EH (cell line): ENCODE measurements around the gene CSNK1E.

Experiments used
- DNase-seq: peaks from one replicate; pipeline ENCODE4 v3.0.0-alpha.2; 2015; ENCODE audit warnings: low read depth

Gene CSNK1E

GRCh38 chr22:38327805-38328204 lies 10.6 kb upstream of the CSNK1E start:
- peak; percentile 89 for DNase-seq

DNA sequence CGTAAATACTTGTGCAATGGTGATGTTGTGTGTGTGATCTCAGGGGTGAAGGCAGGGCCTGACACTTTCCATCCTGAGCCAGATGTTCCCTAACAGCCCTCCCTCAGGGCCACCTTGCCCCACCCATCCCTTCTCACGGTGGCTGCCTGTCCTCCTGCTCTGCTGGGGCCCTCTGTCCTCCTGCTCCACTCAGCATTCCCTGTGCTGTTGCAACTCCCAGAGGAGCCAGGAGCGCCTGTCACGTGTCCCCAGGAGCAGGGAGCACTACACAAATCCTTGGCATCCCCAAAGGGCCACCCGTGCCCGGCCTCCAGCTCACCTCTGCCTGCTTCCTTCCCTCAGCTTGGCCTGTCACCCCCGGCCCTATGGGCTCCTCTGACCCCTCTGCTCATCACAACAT lies 10.2 kb upstream of the CSNK1E start:
- DNase-seq, result no peak

GRCh38 chr22:38325587-38325986 lies 8.4 kb upstream of the CSNK1E start:
- DNase-seq, result no peak

DNA sequence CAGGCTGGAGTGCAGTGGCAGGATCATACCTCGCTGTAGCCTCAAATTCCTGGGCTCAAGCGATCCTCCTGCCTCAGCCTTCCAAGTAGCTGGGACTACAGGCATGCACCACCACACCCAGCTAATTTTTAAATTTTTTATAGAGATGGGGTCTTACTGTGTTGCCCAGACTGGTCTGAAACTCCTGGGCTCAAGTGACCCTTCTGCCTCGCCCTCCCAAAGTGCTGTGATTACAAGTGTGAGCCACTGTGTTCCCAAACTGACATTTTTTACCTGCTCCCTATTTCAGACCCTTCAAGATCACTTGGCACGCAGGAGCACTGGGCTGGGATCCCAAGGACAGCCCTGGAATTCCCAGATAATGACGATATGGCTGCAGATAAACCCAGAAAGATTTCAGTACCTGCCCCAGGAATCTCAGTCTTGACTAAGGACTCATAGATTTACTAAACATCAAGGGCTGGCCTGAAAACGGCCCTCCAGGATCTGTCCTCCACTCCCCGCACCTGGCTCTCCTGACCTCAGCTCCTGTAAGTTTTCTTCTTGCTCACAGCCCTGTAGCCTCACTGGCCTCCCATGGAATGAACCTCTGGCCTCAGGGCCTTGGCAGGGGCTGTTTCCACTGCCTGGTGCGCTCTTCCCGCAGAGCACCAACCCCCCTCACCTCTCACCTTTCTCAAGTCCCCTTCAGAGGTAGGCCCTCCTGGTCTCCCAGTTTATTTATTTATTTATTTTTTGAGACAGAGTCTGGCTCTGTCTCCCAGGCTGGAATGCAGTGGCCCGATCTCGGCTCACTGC lies 3.6 kb upstream of the CSNK1E start:
- DNase-seq, result no peak

DNA sequence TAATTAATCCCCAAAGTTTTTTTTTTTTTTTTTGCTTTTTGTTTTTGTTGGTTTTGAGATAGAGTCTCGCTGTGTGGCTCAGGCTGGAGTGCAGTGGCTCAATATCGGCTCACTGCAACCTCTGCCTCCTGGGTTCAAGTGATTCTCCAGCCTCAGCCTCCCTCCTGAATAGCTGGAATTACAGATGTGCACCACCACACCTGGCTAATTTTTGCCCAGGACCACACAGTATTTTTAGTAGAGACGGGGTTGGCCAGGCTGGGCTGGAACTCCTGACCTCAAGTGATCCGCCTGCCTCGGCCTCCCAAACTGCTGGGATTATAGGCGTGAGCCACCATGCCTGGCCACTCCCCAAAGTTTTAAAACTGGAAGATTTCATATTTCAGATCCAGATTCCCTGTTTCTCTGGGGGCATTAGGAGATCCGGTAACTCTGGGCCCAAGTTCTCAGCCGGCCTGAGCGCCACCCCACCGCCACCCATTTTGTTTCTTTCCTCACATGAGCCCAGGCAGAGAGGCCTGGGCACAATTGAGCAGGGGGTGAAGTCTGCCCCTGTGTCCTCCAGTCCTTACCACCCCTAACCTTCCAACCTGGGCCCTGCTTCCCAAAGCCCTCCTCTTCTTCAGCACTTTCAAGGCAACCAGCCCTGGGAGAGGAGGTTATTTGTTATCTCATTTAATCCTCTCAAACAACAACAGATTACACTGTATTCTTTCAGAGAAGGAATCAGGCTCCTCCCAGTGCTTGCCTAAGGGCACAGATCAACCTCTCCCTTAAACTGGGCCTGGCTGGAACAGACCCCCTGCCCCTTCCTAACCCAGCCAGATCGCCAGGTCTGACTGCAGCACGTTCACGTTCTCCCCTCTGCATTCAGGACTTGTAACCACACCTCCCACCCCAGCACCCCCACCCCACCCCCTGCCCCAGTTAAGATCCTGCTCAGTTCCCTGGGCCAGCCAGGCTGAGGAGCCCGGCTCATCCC lies 1.9 kb upstream of the CSNK1E start:
- DNase-seq, result no peak

DNA sequence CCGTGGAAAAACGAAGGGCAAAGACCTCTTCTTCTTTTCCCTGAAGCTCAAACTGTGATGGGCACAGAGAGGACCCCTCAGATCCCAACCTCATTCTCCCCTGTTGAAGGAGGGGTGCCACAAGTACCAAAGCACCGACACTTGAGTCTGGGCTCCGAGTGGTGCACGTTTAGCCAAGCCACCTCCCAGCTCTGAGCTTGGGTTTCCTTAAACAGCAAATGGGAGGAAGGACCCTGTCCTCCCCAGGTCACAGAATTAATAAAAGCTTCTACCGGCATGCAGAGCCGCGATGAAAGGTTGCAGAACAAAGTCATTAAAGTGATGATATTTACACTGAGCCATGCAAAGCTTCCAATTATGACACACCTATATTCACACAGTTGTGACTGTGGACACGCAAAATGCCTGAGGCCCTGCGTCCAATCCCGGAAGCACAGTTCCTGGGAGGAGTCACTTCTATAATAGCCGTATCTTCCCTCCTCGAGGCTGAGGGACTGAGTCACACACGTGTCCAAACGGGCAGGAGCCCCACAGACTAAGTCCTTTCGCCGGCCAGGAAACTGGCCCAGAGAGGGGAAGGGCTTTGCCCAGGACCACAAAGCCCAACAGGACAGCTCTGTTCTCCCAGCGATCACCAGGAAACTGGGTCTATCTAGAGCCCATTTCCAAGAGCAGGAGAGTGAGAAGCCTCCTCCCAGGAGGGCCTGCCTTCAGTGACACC lies 922 bp upstream of the CSNK1E start:
- DNase-seq, result peak; percentile 97

GRCh38 chr22:38316364-38317121 lies 690 bp downstream of the CSNK1E start:
- peak; percentile 68 for DNase-seq

DNA sequence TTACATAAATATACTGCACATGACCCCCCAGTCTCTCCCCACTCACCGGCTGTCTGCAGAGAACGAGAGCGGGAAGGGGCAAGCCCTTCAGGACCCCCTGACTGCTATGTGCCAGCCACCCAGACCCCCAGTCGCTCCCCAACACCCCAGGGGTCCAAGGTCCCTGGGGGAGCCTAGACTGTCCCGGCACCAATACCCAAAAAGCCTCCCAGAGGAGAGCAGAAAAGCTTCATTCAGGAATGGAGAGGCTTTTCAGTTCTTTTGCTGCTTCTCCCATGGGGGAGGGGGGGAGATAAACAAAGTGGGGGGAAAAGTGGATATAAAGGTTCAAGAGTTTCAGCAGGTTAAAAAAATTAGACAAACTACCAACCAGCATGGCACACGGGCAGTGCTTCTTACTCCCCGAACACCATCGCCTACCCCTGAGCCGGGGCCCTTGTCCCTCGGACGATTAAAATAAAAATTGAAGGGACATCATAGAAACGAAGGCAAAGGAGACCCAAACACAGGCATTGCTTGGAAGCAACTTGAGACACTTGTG lies 1.3 kb downstream of the CSNK1E start:
- no peak for DNase-seq

- peak; percentile 45 for DNase-seq
Measured at GRCh38 chr22:38314933-38315822, 2.1 kb downstream of the CSNK1E start.

DNA sequence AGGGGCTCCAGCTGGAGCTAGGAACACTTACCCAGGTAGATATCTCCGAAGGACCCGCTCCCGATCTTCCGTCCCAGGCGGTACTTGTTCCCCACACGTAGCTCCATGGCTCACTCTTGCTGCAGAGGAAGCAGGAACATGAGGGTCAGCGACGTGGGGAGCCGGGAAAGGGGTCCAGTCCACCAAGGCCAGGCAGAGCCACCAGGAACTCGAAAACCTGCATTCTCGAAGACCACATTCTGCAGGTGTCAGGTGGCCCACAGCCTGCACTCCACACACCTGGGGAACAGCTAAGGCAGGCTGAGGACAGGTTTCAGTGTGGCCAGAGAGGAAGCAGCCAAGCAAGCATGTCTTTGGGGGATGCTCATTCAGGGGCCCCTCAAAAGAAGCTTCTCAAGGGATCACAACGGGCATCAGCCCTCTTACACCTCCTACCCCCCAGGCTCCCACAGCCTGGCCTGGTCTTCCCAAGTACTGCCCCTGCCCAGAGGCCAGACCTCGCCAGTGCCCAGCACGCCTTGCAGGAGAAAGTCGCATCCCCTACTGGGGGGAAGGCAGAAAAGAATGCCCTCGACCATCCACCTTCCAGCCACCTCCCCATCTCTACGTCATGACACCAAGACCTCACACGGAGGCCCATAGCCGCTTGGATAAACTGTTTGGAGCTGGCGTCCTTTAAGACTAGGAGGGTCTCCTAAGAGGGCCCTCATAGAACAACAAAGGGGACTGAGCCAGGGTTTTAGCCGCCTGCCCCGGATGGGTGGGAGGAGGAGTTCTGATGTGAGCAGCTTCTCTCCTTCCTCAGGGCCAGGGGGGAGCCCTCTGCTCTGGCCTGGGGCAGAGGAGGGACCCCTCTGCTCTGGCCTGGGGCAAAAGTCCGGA lies 2.9 kb downstream of the CSNK1E start:
- DNase-seq, result peak; percentile 60

DNA sequence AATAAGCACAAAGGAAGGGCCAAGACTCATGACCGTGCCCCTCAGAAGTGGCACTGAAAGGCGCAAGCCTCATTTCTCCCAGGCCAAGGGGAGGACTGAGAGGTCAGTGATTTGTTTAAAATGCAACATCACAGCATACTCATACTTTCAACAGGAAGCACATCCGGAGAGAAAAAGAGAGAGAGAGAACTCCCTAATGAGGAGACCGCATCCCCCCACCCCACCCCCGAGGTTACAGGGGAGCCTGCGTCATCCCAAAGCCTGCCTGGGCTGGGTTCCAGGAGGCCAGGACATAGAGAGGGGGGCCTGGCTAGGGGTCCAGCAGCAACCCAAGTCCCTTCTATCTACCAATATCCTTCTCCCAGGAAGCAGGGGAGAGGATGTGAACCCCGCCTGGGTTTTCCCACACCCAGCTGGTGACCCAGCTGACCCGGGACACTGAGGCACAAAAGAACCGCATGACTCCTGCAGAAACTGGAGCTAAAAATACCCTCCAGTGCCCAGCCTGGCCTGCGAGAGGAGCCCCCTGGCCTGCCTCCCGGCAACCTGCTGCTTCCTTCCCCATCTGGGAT lies 3.8 kb downstream of the CSNK1E start:
- DNase-seq, result peak; percentile 96

GRCh38 chr22:38312261-38312800 lies 4.9 kb downstream of the CSNK1E start:
- DNase-seq, result peak; percentile 41

GRCh38 chr22:38311323-38311620 lies 6.0 kb downstream of the CSNK1E start:
- DNase-seq, result peak; percentile 49

- peak; percentile 43 for DNase-seq
Measured at GRCh38 chr22:38310518-38311322, 6.5 kb downstream of the CSNK1E start.

- DNase-seq, result no peak
Measured at GRCh38 chr22:38309614-38310517, 7.4 kb downstream of the CSNK1E start.

- DNase-seq, result no peak
Measured at GRCh38 chr22:38308791-38309498, 8.3 kb downstream of the CSNK1E start.
